ENCODE data around the gene ACSM6. TPM values are rescaled to one million over a fixed set of nuclear protein-coding genes. Genes with fewer than 3 reads are reported as not detected.

The ACSM6 gene
- total and polyA plus RNA-seq, 2 donors (not counting 1 experiment from before 2014, with no cell fraction given) = not detected

- Histone ChIP-seq H3K36me3 (ENCODE audit: control insufficient read depth, insufficient read depth, low read length) (peaks cover 2% of the 10 kb centered on the region), H3K4me3 (replicated peaks in 1 of 4; ENCODE audit: control extremely low read depth in 1 of 4, insufficient read depth in 1 of 4, low read depth in 3 of 4, low read length in 4 of 4) (no peak overlapping the region), H2AFZ (ENCODE audit: low read length) (no peak overlapping the region), H3K4me2 (ENCODE audit: extremely low read depth, insufficient read depth, low read length) (no peak overlapping the region), H3K79me2 (ENCODE audit: control insufficient read depth, insufficient read depth, low read length) (peaks cover 6% of the 10 kb centered on the region), H3K27ac (ENCODE audit: insufficient read depth, low read length) (no peak overlapping the region), H4K20me1 (ENCODE audit: control insufficient read depth, extremely low read depth, insufficient read depth, low read length) (no peaks in the 10 kb centered on the region), H3K9ac (ENCODE audit: insufficient read depth, low read length) (no peak overlapping the region), H3K27me3 (ENCODE audit: control insufficient read depth, insufficient read depth, low read length) (no peaks in the 10 kb centered on the region), H3K9me3 (ENCODE audit: control insufficient read depth, insufficient read depth, low read depth, low read length) (no peaks in the 10 kb centered on the region), H3K4me1 (ENCODE audit: control insufficient read depth, extremely low read depth, insufficient read depth, low read length) (peaks cover 3% of the 10 kb centered on the region)
- TF ChIP-seq, protein P1, sequence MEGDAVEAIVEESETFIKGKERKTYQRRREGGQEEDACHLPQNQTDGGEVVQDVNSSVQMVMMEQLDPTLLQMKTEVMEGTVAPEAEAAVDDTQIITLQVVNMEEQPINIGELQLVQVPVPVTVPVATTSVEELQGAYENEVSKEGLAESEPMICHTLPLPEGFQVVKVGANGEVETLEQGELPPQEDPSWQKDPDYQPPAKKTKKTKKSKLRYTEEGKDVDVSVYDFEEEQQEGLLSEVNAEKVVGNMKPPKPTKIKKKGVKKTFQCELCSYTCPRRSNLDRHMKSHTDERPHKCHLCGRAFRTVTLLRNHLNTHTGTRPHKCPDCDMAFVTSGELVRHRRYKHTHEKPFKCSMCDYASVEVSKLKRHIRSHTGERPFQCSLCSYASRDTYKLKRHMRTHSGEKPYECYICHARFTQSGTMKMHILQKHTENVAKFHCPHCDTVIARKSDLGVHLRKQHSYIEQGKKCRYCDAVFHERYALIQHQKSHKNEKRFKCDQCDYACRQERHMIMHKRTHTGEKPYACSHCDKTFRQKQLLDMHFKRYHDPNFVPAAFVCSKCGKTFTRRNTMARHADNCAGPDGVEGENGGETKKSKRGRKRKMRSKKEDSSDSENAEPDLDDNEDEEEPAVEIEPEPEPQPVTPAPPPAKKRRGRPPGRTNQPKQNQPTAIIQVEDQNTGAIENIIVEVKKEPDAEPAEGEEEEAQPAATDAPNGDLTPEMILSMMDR (conservative IDR thresholded peaks at IDR 0.05 in 1 of 2, IDR thresholded peaks at IDR 0.05 in 1 of 2; ENCODE audit: low read depth in 1 of 2, low read length in 2 of 2) = no peak
- no peak for TF ChIP-seq EZH2 (IDR thresholded peaks at IDR 0.05; ENCODE audit: low read length, missing control alignments)
- no peak for DNase-seq (ENCODE audit: low read depth in 2 of 2)
These were observed 73.2 kb downstream of the ACSM6 start for GRCh38 chr10:95267251-95267650.

DNA sequence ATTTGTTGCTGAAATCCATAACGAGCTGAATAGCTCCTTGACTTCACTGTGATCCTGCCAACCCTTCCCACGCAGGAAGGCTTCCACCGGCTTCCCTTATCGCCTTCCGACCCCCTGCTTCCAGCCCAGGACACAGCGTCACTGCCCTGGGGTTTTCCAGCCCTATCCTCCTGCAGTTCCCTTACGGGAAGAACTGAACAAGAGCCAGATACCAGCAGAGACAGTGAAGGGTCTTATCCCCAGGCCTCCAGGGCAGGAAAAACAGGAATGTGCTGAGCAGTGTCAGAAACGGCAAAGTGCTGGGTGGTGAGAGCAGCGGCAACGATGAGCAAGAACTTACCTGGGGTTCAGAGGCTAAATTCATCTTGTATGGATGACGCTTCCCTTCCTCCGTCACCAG lies 74.4 kb downstream of the ACSM6 start:
- DNase-seq (ENCODE audit: low read depth in 2 of 2) = peak in 1 of 2 donors; percentile 87
- Histone ChIP-seq H3K9me3 (ENCODE audit: control insufficient read depth, insufficient read depth, low read depth, low read length) (no peaks in the 10 kb centered on the region), H3K27me3 (ENCODE audit: control insufficient read depth, insufficient read depth, low read length) (no peaks in the 10 kb centered on the region), H2AFZ (ENCODE audit: low read length) (no peak overlapping the region), H3K27ac (ENCODE audit: insufficient read depth, low read length) (peak overlapping the region; percentile 22), H3K79me2 (ENCODE audit: control insufficient read depth, insufficient read depth, low read length) (peaks cover 12% of the 10 kb centered on the region), H3K4me1 (ENCODE audit: control insufficient read depth, extremely low read depth, insufficient read depth, low read length) (peaks cover 5% of the 10 kb centered on the region), H3K9ac (ENCODE audit: insufficient read depth, low read length) (no peak overlapping the region), H4K20me1 (ENCODE audit: control insufficient read depth, extremely low read depth, insufficient read depth, low read length) (no peaks in the 10 kb centered on the region), H3K4me2 (ENCODE audit: extremely low read depth, insufficient read depth, low read length) (no peak overlapping the region), H3K36me3 (ENCODE audit: control insufficient read depth, insufficient read depth, low read length) (peaks cover 2% of the 10 kb centered on the region), H3K4me3 (replicated peaks in 1 of 4; ENCODE audit: control extremely low read depth in 1 of 4, insufficient read depth in 1 of 4, low read depth in 3 of 4, low read length in 4 of 4) (no peak overlapping the region)
- TF ChIP-seq EZH2 (IDR thresholded peaks at IDR 0.05; ENCODE audit: low read length, missing control alignments) = no peak
- TF ChIP-seq, protein P1 (conservative IDR thresholded peaks at IDR 0.05 in 1 of 2, IDR thresholded peaks at IDR 0.05 in 1 of 2; ENCODE audit: low read depth in 1 of 2, low read length in 2 of 2) = no peak

DNA sequence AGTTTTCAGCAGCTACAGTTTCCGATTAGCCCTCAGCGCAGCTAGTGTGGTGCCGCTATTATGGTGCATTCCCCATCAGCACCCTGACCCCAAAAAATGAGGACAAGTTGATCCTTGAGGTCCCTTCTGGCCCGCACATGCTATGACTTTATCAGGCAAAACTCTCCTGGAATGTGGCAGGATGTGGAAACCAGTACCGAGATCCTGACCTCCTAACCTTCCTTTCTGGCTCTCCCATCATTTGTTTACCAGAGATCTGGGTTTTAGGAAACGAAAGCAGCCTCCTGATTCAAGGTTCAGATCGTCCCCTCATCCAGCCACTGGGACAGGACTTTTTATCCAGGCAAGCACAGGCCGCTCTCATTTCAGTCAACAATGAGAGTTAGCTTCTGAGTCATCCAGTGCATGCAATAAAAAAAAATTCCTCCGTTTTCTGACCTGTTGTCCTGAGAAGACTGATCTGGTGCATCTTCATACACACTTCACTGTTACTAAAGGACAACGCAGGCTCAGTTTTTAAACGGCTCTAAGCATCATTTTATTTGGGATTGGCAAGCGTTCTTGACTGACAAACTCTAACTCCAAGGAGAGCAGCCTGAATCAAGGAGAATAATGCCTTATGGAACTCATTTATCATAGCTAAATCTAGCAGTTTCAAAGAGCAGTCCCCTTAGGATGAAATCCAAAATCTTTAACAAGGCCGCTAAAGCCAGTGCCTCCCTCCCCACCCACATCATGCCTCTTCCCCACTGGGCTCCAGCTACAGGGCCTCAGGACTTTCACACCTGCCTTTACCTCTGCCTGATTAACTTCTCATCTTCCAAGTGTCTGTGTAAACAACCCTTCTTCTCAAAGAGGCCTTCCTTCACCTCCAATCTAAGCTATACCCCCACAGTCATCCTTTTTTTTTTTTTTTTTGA lies 79.6 kb downstream of the ACSM6 start:
- no peak for TF ChIP-seq EZH2 (IDR thresholded peaks at IDR 0.05; ENCODE audit: low read length, missing control alignments)
- TF ChIP-seq, protein P1 (conservative IDR thresholded peaks at IDR 0.05 in 1 of 2, IDR thresholded peaks at IDR 0.05 in 1 of 2; ENCODE audit: low read depth in 1 of 2, low read length in 2 of 2) = no peak
- no peaks in the 10 kb centered on the region for H3K9me3 ChIP-seq (ENCODE audit: control insufficient read depth, insufficient read depth, low read depth, low read length)

More for the DNA sequence above, 79.6 kb downstream of the ACSM6 start:
- H3K27me3 ChIP-seq (ENCODE audit: control insufficient read depth, insufficient read depth, low read length) = no peaks in the 10 kb centered on the region
- H3K4me2 ChIP-seq (ENCODE audit: extremely low read depth, insufficient read depth, low read length) = peak overlapping the region; percentile 62
- H3K9ac ChIP-seq (ENCODE audit: insufficient read depth, low read length) = peak overlapping the region; percentile 24
- peak overlapping the region; percentile 71 for H3K27ac ChIP-seq (ENCODE audit: insufficient read depth, low read length)
- peak overlapping the region in 1 of 4 experiments; percentile 31 for H3K4me3 ChIP-seq (replicated peaks in 1 of 4; ENCODE audit: control extremely low read depth in 1 of 4, insufficient read depth in 1 of 4, low read depth in 3 of 4, low read length in 4 of 4)
- H3K79me2 ChIP-seq (ENCODE audit: control insufficient read depth, insufficient read depth, low read length) = peaks cover 47% of the 10 kb centered on the region
- peak; percentile 83 to 85 for DNase-seq (ENCODE audit: low read depth in 2 of 2)
- no peaks in the 10 kb centered on the region for H3K36me3 ChIP-seq (ENCODE audit: control insufficient read depth, insufficient read depth, low read length)
- H3K4me1 ChIP-seq (ENCODE audit: control insufficient read depth, extremely low read depth, insufficient read depth, low read length) = peaks cover 32% of the 10 kb centered on the region
- H4K20me1 ChIP-seq (ENCODE audit: control insufficient read depth, extremely low read depth, insufficient read depth, low read length) = no peaks in the 10 kb centered on the region
- no peak overlapping the region for H2AFZ ChIP-seq (ENCODE audit: low read length)
